ENCODE data around the gene SH3PXD2B. TPM values are rescaled to one million over a fixed set of nuclear protein-coding genes. Genes with fewer than 3 reads are reported as not detected.

SH3PXD2B gene
- total and polyA plus RNA-seq, 2 of the 13 experiments (the other 11 are each of a cell fraction or from before 2014, with no cell fraction given), result 3.4 to 4.6 TPM

DNA sequence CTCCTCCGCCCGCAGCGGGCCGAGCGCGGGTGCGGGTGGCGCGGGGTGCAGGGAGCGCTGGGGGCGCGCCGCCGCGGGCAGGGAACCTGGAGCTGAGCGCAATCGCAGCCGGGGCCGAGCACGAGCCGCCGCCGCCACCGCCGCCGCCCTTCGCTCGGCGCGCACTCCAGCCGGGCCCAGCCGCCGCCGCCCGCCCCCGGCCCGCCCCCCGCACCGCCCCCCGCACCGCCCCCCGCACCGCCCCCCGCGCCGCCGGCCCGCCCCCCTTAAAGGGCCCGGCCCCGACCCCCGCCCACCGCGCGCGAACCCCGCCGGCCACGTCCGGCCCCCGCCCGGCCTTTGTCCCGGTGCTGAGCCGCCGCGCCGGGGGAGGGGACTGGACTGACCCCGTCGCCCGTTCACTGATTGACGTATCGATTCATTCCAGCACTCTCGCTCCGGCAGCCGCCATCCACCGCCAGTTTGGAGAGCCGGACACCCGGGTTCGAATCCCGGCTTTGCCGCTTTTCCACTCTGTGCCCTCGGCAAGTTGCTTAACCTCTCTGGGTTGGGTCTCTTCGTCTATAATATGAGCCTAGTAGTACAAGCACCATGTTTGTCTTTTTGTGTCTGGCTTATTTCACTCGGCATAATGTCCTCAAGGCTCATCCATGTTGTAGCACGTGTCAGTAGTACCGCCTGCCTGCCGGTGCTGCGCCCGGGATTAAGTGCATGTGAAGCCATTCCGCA lies at the start of gene SH3PXD2B (continued):
- TF ChIP-seq, protein P1, sequence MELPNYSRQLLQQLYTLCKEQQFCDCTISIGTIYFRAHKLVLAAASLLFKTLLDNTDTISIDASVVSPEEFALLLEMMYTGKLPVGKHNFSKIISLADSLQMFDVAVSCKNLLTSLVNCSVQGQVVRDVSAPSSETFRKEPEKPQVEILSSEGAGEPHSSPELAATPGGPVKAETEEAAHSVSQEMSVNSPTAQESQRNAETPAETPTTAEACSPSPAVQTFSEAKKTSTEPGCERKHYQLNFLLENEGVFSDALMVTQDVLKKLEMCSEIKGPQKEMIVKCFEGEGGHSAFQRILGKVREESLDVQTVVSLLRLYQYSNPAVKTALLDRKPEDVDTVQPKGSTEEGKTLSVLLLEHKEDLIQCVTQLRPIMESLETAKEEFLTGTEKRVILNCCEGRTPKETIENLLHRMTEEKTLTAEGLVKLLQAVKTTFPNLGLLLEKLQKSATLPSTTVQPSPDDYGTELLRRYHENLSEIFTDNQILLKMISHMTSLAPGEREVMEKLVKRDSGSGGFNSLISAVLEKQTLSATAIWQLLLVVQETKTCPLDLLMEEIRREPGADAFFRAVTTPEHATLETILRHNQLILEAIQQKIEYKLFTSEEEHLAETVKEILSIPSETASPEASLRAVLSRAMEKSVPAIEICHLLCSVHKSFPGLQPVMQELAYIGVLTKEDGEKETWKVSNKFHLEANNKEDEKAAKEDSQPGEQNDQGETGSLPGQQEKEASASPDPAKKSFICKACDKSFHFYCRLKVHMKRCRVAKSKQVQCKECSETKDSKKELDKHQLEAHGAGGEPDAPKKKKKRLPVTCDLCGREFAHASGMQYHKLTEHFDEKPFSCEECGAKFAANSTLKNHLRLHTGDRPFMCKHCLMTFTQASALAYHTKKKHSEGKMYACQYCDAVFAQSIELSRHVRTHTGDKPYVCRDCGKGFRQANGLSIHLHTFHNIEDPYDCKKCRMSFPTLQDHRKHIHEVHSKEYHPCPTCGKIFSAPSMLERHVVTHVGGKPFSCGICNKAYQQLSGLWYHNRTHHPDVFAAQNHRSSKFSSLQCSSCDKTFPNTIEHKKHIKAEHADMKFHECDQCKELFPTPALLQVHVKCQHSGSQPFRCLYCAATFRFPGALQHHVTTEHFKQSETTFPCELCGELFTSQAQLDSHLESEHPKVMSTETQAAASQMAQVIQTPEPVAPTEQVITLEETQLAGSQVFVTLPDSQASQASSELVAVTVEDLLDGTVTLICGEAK (IDR thresholded peaks at IDR 0.05), result no peak
- TF ChIP-seq, protein P1 (CRISPR knock-in tag; IDR thresholded peaks at IDR 0.05), result no peak
- TF ChIP-seq ZNF234 (CRISPR knock-in tag; conservative IDR thresholded peaks at IDR 0.05) (no peak), FIP1L1 (IDR thresholded peaks at IDR 0.05; ENCODE audit: borderline replicate concordance, insufficient read depth, low read depth, low read length) (no peak), NFKBIZ (CRISPR knock-in tag; IDR thresholded peaks at IDR 0.05) (no peak), SOX13 (IDR thresholded peaks at IDR 0.05) (no peak), SOX13 (CRISPR knock-in tag; conservative IDR thresholded peaks at IDR 0.05 in 1 of 2, IDR thresholded peaks at IDR 0.05 in 1 of 2) (no peak), ZNF547 (CRISPR knock-in tag; IDR thresholded peaks at IDR 0.05) (peak; percentile 71; the same call in 1 of the 2 replicates), RBM39 (IDR thresholded peaks at IDR 0.05; ENCODE audit: low read depth, low read length, poor library complexity, severe bottlenecking) (no peak), ZNF331 (CRISPR knock-in tag; IDR thresholded peaks at IDR 0.05) (peak; percentile 46; the same call in 1 of the 2 replicates), TOPORS (CRISPR knock-in tag; IDR thresholded peaks at IDR 0.05) (no peak), AKAP8 (CRISPR knock-in tag; IDR thresholded peaks at IDR 0.05) (no peak), ZFP36 (IDR thresholded peaks at IDR 0.05; ENCODE audit: borderline replicate concordance, low read depth, low read length, partially characterized antibody) (peak; percentile 16), NONO (IDR thresholded peaks at IDR 0.05) (no peak), NONO (CRISPR knock-in tag; conservative IDR thresholded peaks at IDR 0.05) (peak; percentile 63), RFX5 (IDR thresholded peaks at IDR 0.05; ENCODE audit: low read depth, low read length) (no peak), ZNF567 (CRISPR knock-in tag; IDR thresholded peaks at IDR 0.05; ENCODE audit: borderline replicate concordance) (no peak)
- TF ChIP-seq, protein P2, sequence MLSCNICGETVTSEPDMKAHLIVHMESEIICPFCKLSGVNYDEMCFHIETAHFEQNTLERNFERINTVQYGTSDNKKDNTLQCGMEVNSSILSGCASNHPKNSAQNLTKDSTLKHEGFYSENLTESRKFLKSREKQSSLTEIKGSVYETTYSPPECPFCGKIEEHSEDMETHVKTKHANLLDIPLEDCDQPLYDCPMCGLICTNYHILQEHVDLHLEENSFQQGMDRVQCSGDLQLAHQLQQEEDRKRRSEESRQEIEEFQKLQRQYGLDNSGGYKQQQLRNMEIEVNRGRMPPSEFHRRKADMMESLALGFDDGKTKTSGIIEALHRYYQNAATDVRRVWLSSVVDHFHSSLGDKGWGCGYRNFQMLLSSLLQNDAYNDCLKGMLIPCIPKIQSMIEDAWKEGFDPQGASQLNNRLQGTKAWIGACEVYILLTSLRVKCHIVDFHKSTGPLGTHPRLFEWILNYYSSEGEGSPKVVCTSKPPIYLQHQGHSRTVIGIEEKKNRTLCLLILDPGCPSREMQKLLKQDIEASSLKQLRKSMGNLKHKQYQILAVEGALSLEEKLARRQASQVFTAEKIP (CRISPR knock-in tag; IDR thresholded peaks at IDR 0.05; ENCODE audit: borderline replicate concordance), result no peak
- TF ChIP-seq, protein P3, sequence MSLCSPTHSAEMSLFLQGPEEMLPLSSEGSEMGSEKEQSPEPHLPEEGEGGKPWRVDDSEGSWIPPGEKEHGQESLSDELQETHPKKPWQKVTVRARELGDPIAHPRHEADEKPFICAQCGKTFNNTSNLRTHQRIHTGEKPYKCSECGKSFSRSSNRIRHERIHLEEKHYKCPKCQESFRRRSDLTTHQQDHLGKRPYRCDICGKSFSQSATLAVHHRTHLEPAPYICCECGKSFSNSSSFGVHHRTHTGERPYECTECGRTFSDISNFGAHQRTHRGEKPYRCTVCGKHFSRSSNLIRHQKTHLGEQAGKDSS (CRISPR knock-in tag; IDR thresholded peaks at IDR 0.05; ENCODE audit: borderline replicate concordance, low read depth), result no peak
